Measurements from ENCODE around the gene SIRT1.

DNA sequence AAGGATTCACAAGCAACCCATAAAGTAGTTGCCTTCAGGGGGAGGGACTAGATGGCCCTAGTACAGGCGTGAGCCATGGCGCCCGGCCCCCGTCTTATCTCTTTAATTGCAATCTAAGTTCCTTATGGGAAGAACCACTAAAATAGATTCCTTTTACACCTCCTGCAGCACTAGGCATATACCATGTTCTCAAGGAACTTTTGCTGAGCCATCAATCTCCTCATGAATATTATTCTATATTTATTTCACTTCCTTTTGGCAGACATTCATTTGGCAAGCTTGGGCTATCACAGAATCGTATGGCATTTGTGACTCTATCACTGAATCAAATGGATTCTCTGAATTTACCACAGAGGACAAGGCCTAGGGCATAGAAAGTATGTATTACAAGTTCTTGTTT, 31.7 kb upstream of the SIRT1 start:
- no peak for TF ChIP-seq GATA2 (IDR thresholded peaks at IDR 0.05; ENCODE audit: low read depth, low read length)
- TF ChIP-seq GATA3 (IDR thresholded peaks at IDR 0.05; ENCODE audit: low read depth, low read length), result no peak
